Rectal smooth muscle tissue (tissue), 1 donor: Measurements from ENCODE around the gene SDK1.
A peak's percentile ranks its signal among the peaks of the same experiment; 100 is the strongest.

Experiments used
- H3K27ac ChIP-seq: one replicate; pipeline ENCODE4 v1.7.0; 2013; ENCODE audit warnings: low read depth, low read length, inconsistent platforms
- H3K27me3 ChIP-seq: one replicate; pipeline ENCODE4 v1.7.0; 2013; ENCODE audit warnings: low read length; ENCODE audit not compliant: control insufficient read depth, insufficient read depth
- H3K36me3 ChIP-seq: one replicate; pipeline ENCODE4 v1.7.0; 2013; ENCODE audit warnings: low read length; ENCODE audit not compliant: control insufficient read depth, insufficient read depth
- H3K4me1 ChIP-seq: one replicate; pipeline ENCODE4 v1.7.0; 2013; ENCODE audit warnings: low read length; ENCODE audit not compliant: control insufficient read depth, insufficient read depth
- H3K4me3 ChIP-seq: one replicate; pipeline ENCODE4 v1.7.0; 2013; ENCODE audit warnings: low read length
- H3K9ac ChIP-seq: one replicate; pipeline ENCODE4 v1.7.0; 2013; ENCODE audit warnings: low read length

Gene SDK1

DNA sequence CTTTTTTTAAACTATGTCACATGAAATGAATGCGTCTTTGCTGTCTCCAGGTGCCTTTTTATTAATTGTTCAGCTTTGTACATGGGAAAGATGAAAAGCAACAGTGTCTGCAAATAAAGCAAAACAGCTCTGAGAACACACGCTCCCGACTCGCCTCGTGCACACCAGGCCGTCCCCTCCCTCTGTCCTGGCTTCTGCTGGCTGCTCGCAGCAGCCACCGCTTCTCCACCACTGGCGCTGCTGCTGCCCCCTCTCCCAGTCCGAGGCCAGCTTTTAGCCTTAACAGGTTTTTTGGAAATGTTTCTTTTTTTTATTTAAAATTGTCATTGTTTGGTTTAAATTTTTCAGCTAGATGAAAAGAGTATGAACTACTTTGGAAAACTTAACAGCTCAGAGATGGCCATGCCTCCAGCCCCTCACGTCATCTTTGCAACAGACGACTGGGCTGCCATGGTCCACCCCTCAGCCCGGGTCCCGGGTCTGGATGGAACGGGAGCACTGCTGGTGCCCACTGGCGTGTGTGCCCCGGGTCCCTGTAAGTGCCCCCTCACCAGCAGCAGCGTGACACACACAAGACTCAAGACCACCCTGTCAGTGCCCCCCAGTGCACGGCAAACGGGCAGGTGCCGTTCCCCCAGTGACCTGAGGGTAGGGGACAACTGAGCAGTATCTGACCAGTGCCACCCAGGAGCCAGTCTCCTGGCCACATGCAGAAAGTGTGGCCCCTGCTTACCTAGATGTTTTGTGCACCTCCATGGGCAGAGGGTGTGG, 965.4 kb downstream of the SDK1 start:
- Histone ChIP-seq H3K9ac (no peak overlapping the region), H3K27ac (no peak overlapping the region), H3K4me1 (peaks cover 4% of the 10 kb centered on the region), H3K4me3 (no peak overlapping the region), H3K36me3 (no peaks in the 10 kb centered on the region), H3K27me3 (no peaks in the 10 kb centered on the region)

GRCh38 chr7:4267341-4268039, 966.4 kb downstream of the SDK1 start:
- no peaks in the 10 kb centered on the region for H3K27me3 ChIP-seq
- peak overlapping the region; percentile 36 for H3K4me3 ChIP-seq

GRCh38 chr7:4268040-4268965, 967.3 kb downstream of the SDK1 start:
- Histone ChIP-seq H3K36me3 (no peaks in the 10 kb centered on the region), H3K27me3 (no peaks in the 10 kb centered on the region), H3K27ac (no peak overlapping the region), H3K4me1 (peaks cover 4% of the 10 kb centered on the region), H3K9ac (no peak overlapping the region), H3K4me3 (no peak overlapping the region)

More at GRCh38 chr7:4267341-4268039, 966.4 kb downstream of the SDK1 start:
- H3K9ac ChIP-seq = no peak overlapping the region
- peak overlapping the region; percentile 24 for H3K27ac ChIP-seq
- H3K36me3 ChIP-seq = no peaks in the 10 kb centered on the region
- peaks cover 4% of the 10 kb centered on the region for H3K4me1 ChIP-seq

DNA sequence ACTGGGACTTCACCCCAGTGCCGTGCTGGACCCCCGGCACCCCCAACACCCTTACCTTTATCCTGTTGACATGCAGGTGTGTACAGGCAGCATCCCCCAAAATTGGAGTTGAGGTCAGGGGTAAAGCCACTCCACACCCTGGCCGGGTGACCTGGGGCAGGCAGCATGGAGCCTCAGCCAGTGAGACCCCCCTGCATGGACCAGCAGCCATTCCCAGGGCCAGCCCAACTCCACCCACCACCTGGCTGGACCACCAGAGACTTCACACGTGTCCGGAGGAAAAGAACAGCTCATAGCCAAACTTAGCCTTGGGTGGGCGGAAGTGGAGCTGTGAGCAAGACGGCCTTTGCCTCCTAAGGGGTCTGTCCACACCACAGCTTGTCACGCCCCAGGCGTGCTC, 968.0 kb downstream of the SDK1 start:
- Histone ChIP-seq H3K4me1 (peaks cover 4% of the 10 kb centered on the region), H3K4me3 (no peak overlapping the region), H3K27me3 (no peaks in the 10 kb centered on the region), H3K27ac (no peak overlapping the region), H3K36me3 (no peaks in the 10 kb centered on the region), H3K9ac (no peak overlapping the region)

GRCh38 chr7:4269746-4270145, 968.7 kb downstream of the SDK1 start:
- no peak overlapping the region for H3K27ac ChIP-seq
- H3K4me1 ChIP-seq = peaks cover 4% of the 10 kb centered on the region
- no peaks in the 10 kb centered on the region for H3K36me3 ChIP-seq
- no peak overlapping the region for H3K4me3 ChIP-seq
- no peaks in the 10 kb centered on the region for H3K27me3 ChIP-seq
- no peak overlapping the region for H3K9ac ChIP-seq

DNA sequence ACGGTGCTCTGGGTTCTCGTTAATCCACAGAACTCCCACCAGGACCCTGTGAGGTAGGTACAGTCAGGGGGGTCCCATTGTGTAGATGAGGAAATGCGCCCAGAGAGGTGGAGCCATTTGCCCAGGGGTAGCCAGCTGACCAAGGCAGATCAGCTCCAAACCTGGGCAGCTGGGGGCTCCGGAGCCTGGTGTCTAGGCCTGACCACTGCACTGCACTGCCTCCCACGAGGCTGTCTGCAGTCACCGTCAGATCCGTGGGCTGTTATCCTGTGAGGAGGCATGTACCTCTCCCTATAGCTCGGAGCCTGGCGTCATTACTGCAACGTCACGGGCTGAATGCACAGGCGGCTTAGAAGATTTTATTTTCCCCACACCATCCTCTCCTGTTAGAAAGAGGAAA, 969.2 kb downstream of the SDK1 start:
- no peak overlapping the region for H3K9ac ChIP-seq
- no peak overlapping the region for H3K27ac ChIP-seq
- no peak overlapping the region for H3K4me3 ChIP-seq
- H3K36me3 ChIP-seq = no peaks in the 10 kb centered on the region
- H3K4me1 ChIP-seq = peaks cover 4% of the 10 kb centered on the region
- H3K27me3 ChIP-seq = no peaks in the 10 kb centered on the region

DNA sequence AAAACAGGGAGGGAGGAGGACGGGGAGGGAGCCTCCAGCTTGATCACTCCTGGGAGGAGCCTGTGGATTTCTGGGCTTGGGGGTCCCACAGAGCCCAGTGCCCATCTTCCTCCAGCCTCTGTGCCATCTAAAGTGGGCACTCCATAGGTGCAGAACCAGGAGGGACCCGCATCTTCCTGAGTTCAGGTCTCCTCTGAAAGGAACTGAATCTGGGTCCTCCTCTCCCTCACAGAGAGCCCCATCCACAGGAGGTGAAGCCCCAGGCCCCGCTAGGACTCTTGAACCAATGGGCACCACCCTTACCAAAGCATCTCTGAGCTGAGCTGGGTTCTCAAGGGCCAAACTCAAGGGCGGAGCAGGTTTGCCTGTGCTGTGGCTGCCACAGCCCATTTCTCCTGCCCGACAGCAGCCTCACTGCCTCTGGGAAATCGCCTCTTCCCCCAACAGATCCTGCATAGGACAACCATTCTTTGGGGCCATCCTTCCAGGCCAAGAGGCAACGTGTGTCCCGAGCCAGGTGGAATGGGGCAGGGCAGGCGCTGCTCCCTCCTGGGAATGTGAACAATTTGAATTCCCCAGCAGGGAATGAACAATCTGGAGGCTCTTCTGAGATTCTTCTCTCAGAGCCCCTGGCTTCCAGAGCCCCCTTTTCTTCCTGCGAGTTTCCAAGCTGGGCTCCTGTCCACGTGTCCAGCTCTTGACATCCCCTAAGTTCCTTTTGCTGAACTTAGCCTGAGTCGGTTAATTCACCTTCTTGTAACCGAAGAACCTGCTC, 970.1 kb downstream of the SDK1 start:
- no peak overlapping the region for H3K4me3 ChIP-seq
- H3K27me3 ChIP-seq = no peaks in the 10 kb centered on the region
- H3K27ac ChIP-seq = no peak overlapping the region
- H3K9ac ChIP-seq = no peak overlapping the region
- H3K36me3 ChIP-seq = no peaks in the 10 kb centered on the region
- peaks cover 4% of the 10 kb centered on the region for H3K4me1 ChIP-seq

DNA sequence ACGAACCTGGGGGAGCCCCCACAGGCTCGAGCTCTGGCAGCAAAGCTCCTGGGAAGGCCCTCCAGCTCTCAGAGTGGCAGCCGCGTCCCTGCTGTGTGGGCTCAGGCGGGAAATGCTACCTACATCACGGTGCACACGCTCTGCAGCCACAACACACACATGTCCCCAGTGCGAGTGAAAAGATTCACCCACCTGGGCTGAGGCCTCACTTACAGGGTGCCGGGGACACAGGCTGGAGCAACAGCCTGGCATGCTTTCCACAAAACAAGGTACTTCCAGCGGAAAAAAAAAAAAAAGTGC, 970.6 kb downstream of the SDK1 start:
- peaks cover 4% of the 10 kb centered on the region for H3K4me1 ChIP-seq
- H3K27me3 ChIP-seq = no peaks in the 10 kb centered on the region
- no peak overlapping the region for H3K4me3 ChIP-seq
- H3K27ac ChIP-seq = no peak overlapping the region
- no peaks in the 10 kb centered on the region for H3K36me3 ChIP-seq
- no peak overlapping the region for H3K9ac ChIP-seq

DNA sequence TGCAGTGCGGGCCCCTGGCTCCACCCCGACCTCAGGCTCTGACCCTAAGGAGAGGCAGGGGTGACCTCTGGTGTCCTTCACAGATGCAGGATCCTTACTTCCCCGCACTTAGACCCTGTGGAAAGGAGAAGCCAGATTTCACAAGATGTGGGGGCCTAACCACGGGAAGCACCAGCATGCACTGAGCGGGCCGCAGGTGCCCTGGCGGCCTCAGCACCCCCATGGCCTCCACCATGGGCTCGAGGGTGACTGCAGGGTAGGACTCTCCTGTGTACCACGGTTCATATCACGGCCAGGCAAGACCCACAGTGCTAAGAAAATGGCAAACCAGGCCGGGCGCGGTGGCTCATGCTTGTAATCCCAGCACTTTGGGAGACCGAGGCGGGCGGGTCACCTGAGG, 971.1 kb downstream of the SDK1 start:
- H3K9ac ChIP-seq = no peak overlapping the region

GRCh38 chr7:4273566-4274230, 972.6 kb downstream of the SDK1 start:
- Histone ChIP-seq H3K27me3 (no peaks in the 10 kb centered on the region), H3K4me3 (no peak overlapping the region), H3K36me3 (no peaks in the 10 kb centered on the region), H3K27ac (no peak overlapping the region), H3K4me1 (no peaks in the 10 kb centered on the region), H3K9ac (no peak overlapping the region)

More for the DNA sequence above, 971.1 kb downstream of the SDK1 start:
- Histone ChIP-seq H3K4me1 (peaks cover 4% of the 10 kb centered on the region), H3K27me3 (no peaks in the 10 kb centered on the region), H3K4me3 (no peak overlapping the region), H3K36me3 (no peaks in the 10 kb centered on the region), H3K27ac (no peak overlapping the region)

- Histone ChIP-seq H3K4me3 (no peak overlapping the region), H3K9ac (no peak overlapping the region), H3K4me1 (no peaks in the 10 kb centered on the region), H3K27me3 (no peaks in the 10 kb centered on the region), H3K27ac (no peak overlapping the region), H3K36me3 (no peaks in the 10 kb centered on the region)
Observed at GRCh38 chr7:4274286-4274685, 973.2 kb downstream of the SDK1 start.
